ENCODE results near the gene ZNF525.
"Not testable (repeated sequence)": the region's sequence is repeated elsewhere in the genome, so short reads cannot be mapped to it uniquely, and the experiment has no call there.

DNA sequence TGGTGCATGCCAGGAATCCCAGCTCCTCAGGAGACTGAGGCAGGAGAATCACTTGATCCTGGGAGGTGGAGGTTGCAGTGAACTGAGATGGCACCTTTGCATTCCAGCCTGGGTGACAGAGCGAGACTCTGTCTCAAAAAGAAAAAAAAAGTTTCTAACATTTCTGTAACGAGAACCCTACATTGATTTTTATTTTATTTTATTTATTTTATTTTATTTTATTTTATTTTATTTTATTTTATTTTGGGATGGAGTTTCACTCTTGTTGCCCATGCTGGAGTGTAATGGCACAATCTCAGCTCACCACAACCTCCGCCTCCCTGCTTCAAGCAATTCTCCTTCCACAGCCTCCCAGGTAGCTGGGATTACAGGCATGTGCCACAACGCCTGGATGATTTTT is 21.1 kb upstream of the ZNF525 start:
- TF ChIP-seq POLR2AphosphoS5 (IDR thresholded peaks at IDR 0.05); POLR2A (IDR thresholded peaks at IDR 0.05; ENCODE audit: low read depth); EP300 (IDR thresholded peaks at IDR 0.05): not testable (repeated sequence)
- TF ChIP-seq, protein P1, sequence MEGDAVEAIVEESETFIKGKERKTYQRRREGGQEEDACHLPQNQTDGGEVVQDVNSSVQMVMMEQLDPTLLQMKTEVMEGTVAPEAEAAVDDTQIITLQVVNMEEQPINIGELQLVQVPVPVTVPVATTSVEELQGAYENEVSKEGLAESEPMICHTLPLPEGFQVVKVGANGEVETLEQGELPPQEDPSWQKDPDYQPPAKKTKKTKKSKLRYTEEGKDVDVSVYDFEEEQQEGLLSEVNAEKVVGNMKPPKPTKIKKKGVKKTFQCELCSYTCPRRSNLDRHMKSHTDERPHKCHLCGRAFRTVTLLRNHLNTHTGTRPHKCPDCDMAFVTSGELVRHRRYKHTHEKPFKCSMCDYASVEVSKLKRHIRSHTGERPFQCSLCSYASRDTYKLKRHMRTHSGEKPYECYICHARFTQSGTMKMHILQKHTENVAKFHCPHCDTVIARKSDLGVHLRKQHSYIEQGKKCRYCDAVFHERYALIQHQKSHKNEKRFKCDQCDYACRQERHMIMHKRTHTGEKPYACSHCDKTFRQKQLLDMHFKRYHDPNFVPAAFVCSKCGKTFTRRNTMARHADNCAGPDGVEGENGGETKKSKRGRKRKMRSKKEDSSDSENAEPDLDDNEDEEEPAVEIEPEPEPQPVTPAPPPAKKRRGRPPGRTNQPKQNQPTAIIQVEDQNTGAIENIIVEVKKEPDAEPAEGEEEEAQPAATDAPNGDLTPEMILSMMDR (IDR thresholded peaks at IDR 0.05): not testable (repeated sequence)
